NCI-H1436 (cell line): ENCODE results near the gene ZNF646.

Experiments
- DNase-seq: peaks from one replicate; lab custom pipeline; 2025; lab: John Stamatoyannopoulos, UW

ZNF646 gene

GRCh38 chr16:31130899-31131298 is 56.7 kb downstream of the ZNF646 start:
- no peak for DNase-seq

DNA sequence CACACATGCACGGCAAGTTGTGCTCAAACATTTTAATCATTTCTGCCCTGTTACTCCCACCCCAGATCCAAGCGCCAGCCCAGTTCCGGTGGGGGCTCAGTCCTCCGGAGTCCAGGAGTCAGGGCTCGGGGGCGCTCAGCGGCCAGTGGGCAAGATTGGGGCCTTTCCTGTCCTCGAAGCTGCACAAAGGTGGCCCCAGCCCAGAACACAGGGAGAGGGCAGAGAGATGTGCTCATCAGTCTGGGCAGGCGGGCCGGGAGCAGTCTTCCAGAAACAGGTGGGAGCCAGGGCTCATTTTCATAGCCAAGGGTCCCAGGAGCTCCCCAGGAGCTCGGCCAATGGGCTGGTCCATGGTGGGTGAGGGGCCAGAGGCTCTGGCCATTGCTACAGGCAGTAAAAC is 57.2 kb downstream of the ZNF646 start:
- DNase-seq: no peak

DNA sequence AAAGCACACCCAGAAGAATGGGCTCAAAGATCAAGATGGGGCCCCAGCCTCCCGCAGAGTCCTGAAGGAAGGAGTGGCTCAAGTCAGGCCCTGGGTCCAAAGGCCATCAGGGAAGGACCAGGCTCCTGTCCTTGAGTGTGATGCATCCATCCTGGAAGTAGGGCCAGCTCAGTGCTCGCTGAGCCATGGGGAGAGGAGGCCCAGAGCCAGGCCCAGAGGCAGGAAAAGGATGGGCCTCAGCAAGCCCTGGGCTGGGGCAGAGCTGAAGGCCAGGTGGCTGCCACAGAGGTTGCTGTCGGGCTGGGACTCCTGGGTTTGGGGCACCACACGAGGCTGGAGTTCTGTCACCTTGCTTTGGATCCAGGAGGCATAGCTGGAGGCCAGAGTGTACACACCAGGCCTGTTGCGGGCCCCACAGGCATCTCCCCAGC is 57.6 kb downstream of the ZNF646 start:
- DNase-seq: no peak

GRCh38 chr16:31132303-31132979 is 58.2 kb downstream of the ZNF646 start:
- DNase-seq: no peak

DNA sequence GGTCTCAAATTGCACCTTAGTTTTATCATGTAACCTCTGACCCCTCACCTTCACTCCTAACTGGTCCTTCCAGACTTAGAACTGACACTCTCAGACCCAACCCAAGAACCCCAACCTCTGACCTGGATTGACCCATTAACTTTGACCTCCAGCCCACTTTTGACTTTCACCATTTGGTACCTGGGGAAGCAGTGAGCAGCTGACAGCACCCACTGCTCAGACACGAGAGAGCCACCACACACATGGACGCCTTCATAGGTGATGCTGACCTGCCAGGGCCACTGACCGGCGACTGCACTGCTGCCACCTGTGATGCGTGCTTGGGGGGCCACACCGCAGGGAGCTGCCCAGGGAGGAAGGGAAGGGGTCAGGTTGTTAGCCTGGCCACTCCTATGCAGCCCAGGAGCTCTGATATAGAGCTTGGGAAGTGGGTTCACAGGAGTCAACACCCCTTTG is 58.9 kb downstream of the ZNF646 start:
- DNase-seq: no peak
